GM12878 (cell line): ENCODE measurements around the gene CAMTA1. TPM values are rescaled to one million over a fixed set of nuclear protein-coding genes. Genes with fewer than 3 reads are reported as not detected.

Experiments
- ASH2L ChIP-seq: fragments of 300-600, 200-600 bp; sonication (generic); IDR thresholded peaks from 2 replicates; pipeline ENCODE4 v1.6.1; 2017; ENCODE audit warnings: low read depth, mild to moderate bottlenecking, borderline replicate concordance
- CREB1 ChIP-seq: IDR thresholded peaks from 2 replicates; pipeline ENCODE4 v1.6.1; 2012; ENCODE audit warnings: low read depth, mild to moderate bottlenecking, inconsistent platforms
- EGR1 ChIP-seq, 2 experiments: IDR thresholded peaks; 1 replicate in 1 of 2; 2 replicates in 1 of 2; pipeline ENCODE4 v1.6.1; 2011 to 2012; ENCODE audit warnings: low read depth in 2 of 2, low read length in 2 of 2, borderline replicate concordance in 1 of 2, mild to moderate bottlenecking in 1 of 2, moderate library complexity in 1 of 2
- GATAD2B ChIP-seq: fragments of 450-650 bp; conservative IDR thresholded peaks from 2 replicates; pipeline ENCODE4 v1.6.1; 2017; ENCODE audit warnings: low read depth, mild to moderate bottlenecking, moderate library complexity
- HDAC2 ChIP-seq: fragments of 200-600 bp; sonication (generic); IDR thresholded peaks from 2 replicates; pipeline ENCODE4 v1.6.1; 2017
- MYC ChIP-seq: IDR thresholded peaks from 2 replicates; pipeline ENCODE4 v1.6.1; 2011; ENCODE audit warnings: mild to moderate bottlenecking, low read length, moderate library complexity, inconsistent platforms; ENCODE audit not compliant: insufficient read depth, insufficient replicate concordance, insufficient read length, severe bottlenecking
- NFYB ChIP-seq: IDR thresholded peaks from 2 replicates; pipeline ENCODE4 v1.6.1; 2011; ENCODE audit warnings: low read depth, mild to moderate bottlenecking, low read length, improper control_type of control experiment, moderate library complexity; ENCODE audit not compliant: insufficient read depth
- PAX8 ChIP-seq: fragments of 450-650 bp; IDR thresholded peaks from 2 replicates; pipeline ENCODE4 v1.6.1; 2017; ENCODE audit warnings: mild to moderate bottlenecking, moderate library complexity
- RAD21 ChIP-seq: IDR thresholded peaks from 2 replicates; pipeline ENCODE4 v1.6.1; 2011; ENCODE audit warnings: mild to moderate bottlenecking, low read depth, low read length, moderate library complexity; ENCODE audit not compliant: insufficient read depth
- SMARCA5 ChIP-seq: fragments of 450-650 bp; IDR thresholded peaks from 2 replicates; pipeline ENCODE4 v1.6.1; 2017; ENCODE audit warnings: mild to moderate bottlenecking
- SRF ChIP-seq, 2 experiments: IDR thresholded peaks; 2 replicates each; pipeline ENCODE4 v1.6.1; 2011; ENCODE audit warnings: low read depth in 2 of 2, low read length in 2 of 2, mild to moderate bottlenecking in 1 of 2, moderate library complexity in 1 of 2
- ZNF217 ChIP-seq: fragments of 450-650 bp; IDR thresholded peaks from 2 replicates; pipeline ENCODE4 v1.6.1; 2017; ENCODE audit warnings: antibody characterized with exemption, mild to moderate bottlenecking
- ZNF622 ChIP-seq: fragments of 450-650 bp; IDR thresholded peaks from 2 replicates; pipeline ENCODE4 v1.6.1; 2017; ENCODE audit warnings: mild to moderate bottlenecking, inconsistent platforms
- polyA plus RNA-seq, 11 experiments: library from polyadenylated mRNA; depleted of rRNA in 4 of 11; unstranded in 6 of 11; stranded (reverse) in 5 of 11; fragments of >200 nt; fragmentation: Nextera tagmentation in 4 of 11; fragmentation: Illumina TruSeq in 1 of 11; extraction: Ambion mirVana in 4 of 11; extraction: Trizol in 1 of 11; gene quantifications; 1 replicate in 1 of 11; 2 replicates in 10 of 11; pipeline versions ENCODE4 v1.2.1 to v1.2.3, GENCODE V29; 2011 to 2016; ENCODE audit warnings: inconsistent platforms in 2 of 11, missing spikeins in 2 of 11, low read depth in 1 of 11
- total RNA-seq, 4 experiments: library from RNA; depleted of rRNA in 3 of 4; stranded (reverse); fragments of >200 nt in 3 of 4; fragmentation: Illumina TruSeq in 1 of 4; extraction: Trizol in 1 of 4; gene quantifications; 2 replicates each; pipeline versions ENCODE4 v1.2.1 to v1.2.3, GENCODE V29; 2013 to 2021
- TF ChIP-seq, protein P1 (sequence below): IDR thresholded peaks from 2 replicates; pipeline ENCODE4 v1.6.1; 2011; ENCODE audit warnings: low read depth, mild to moderate bottlenecking, low read length, moderate library complexity, borderline replicate concordance; ENCODE audit errors: extremely low read depth
- TF ChIP-seq, protein P2 (sequence below): fragments of 150-350 bp; IDR thresholded peaks from 2 replicates; pipeline ENCODE4 v1.6.1; 2016; ENCODE audit warnings: low read depth, low read length

CAMTA1 gene
- total and polyA plus RNA-seq, 10 of the 15 experiments (the other 5 are each of a cell fraction or from before 2014, with no cell fraction given) = 37.7 to 148 (median 76.4) TPM

DNA sequence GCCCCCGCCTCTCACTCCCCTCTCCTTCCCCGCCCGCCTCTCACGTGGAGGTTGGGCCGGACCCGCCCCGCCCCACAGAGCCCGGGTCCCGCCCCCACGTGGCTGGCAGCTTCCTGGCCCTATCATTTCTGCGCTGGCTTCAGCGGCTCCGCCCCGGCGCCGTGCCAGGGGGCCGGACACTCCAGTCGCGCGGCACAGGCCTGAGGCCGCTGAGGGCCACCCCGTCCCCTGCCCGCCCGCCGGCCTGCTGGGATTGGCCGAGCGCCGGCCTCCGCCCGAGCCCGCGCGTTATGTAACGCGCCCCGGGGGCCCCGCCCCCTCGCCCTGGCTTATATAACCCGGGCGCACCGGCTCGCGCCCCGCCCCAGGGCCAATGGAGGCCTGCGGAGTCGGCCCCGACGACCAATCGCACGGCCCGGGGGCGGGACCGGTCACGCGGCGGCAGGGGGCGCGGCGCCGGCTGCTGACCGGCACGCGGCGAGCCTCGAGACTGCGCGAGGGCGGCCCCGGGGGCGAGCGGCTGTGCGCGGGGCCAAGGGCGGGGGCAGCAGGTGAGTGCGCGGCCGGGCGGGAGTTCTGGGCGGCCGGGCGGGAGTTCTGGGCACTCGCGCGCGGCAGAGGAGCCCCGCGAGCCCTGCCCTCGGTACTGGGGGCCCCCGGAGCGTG, 998.7 kb downstream of the CAMTA1 start, which contains the start of gene PER3 (continued):
- TF ChIP-seq, protein P1, sequence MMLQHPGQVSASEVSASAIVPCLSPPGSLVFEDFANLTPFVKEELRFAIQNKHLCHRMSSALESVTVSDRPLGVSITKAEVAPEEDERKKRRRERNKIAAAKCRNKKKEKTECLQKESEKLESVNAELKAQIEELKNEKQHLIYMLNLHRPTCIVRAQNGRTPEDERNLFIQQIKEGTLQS = no peak
- TF ChIP-seq, protein P2, sequence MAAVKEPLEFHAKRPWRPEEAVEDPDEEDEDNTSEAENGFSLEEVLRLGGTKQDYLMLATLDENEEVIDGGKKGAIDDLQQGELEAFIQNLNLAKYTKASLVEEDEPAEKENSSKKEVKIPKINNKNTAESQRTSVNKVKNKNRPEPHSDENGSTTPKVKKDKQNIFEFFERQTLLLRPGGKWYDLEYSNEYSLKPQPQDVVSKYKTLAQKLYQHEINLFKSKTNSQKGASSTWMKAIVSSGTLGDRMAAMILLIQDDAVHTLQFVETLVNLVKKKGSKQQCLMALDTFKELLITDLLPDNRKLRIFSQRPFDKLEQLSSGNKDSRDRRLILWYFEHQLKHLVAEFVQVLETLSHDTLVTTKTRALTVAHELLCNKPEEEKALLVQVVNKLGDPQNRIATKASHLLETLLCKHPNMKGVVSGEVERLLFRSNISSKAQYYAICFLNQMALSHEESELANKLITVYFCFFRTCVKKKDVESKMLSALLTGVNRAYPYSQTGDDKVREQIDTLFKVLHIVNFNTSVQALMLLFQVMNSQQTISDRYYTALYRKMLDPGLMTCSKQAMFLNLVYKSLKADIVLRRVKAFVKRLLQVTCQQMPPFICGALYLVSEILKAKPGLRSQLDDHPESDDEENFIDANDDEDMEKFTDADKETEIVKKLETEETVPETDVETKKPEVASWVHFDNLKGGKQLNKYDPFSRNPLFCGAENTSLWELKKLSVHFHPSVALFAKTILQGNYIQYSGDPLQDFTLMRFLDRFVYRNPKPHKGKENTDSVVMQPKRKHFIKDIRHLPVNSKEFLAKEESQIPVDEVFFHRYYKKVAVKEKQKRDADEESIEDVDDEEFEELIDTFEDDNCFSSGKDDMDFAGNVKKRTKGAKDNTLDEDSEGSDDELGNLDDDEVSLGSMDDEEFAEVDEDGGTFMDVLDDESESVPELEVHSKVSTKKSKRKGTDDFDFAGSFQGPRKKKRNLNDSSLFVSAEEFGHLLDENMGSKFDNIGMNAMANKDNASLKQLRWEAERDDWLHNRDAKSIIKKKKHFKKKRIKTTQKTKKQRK = no peak
- TF ChIP-seq GATAD2B (peak; percentile 69), SMARCA5 (no peak), NFYB (peak; percentile 70; the same call in 1 of the 2 replicates), HDAC2 (no peak), SRF (IDR thresholded peaks at IDR 0.05; ENCODE audit: low read depth in 2 of 2, low read length in 2 of 2) (no peak), EGR1 (IDR thresholded peaks at IDR 0.05; ENCODE audit: borderline replicate concordance in 1 of 2, low read depth in 2 of 2, low read length in 2 of 2) (peak in 1 of 2 experiments; percentile 29; a peak in 1 of 3 replicates), PAX8 (no peak), ZNF622 (no peak), ASH2L (no peak), CREB1 (0 out of 2 replicates have a peak, but pooled peaks have one; percentile 10), ZNF217 (no peak), MYC (no peak), RAD21 (no peak)
